B cell (primary cell): ENCODE data around the gene IL4.

Experiments used
- CTCF ChIP-seq: fragments of 200-600 bp; IDR thresholded peaks from one replicate; pipeline ENCODE4 v1.8.0; 2022; ENCODE audit warnings: antibody characterized with exemption, mild to moderate bottlenecking
- EZH2 ChIP-seq: IDR thresholded peaks from 2 replicates; pipeline ENCODE4 v1.6.1; 2012; ENCODE audit warnings: borderline replicate concordance, low read depth, mild to moderate bottlenecking, moderate library complexity, low read length; ENCODE audit not compliant: insufficient read depth, poor library complexity, severe bottlenecking

- TF ChIP-seq CTCF (no peak), EZH2 (no peak)
Measured at GRCh38 chr5:132669455-132669820, 4.4 kb upstream of the IL4 start.
